ENCODE results near the gene CLCN5.

CLCN5 gene

DNA sequence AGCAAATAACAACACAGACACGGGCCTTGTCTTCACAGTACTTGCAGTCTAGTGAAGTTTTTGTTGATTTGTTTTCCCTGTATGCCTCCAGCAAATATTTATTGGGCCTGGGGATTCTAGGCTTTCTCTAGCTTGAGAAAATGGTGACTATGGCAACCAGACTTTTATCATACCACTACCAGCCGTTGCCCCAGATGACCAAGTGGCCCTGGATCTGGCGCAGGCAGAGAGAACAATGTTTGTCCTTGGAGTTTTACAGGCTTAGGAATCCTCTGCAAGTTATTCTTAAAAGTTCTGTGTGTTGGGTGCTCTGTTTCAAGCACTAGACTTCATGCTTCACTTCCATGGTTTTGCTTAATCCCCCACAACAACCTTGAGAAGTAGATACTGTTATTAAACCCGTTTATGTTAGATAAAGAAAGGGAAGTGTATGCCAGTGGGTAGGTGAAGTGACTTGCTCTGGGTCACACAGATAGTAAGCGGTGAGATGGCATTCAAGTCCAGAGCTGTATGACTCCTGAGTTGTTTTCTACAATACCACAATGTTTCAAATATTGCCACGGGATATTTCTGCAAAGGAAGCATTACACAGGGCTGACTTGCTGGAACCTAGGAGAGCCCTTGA is 183.8 kb downstream of the CLCN5 start:
- Mint-ChIP-seq H3K4me1 (ENCODE audit: low read depth) (no peaks in the 10 kb centered on the region), H3K4me3 (no peak overlapping the region), H3K27me3 (ENCODE audit: low read depth) (no peaks in the 10 kb centered on the region), H3K27ac (no peak overlapping the region), H3K36me3 (ENCODE audit: low read depth) (no peaks in the 10 kb centered on the region), H3K9me3 (no peaks in the 10 kb centered on the region)

DNA sequence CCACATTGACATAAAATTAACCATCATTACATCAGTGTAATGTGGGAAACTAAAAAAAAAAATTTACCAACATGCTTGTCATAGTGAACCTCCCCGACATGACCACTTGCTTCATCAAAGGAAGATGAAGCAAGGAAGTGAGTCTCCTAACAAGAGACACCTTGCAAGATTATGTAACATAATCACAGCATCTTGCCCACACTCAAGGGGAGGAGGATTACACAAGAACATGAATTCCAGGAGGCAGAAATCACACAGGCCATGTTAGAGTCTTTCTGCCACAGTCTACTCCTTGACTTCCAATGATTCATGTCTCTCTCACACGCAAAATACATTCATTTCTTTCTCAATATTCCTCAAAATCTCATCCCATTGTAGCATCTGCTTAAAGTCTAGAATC is 185.1 kb downstream of the CLCN5 start:
- H3K4me3 Mint-ChIP-seq: no peak overlapping the region

DNA sequence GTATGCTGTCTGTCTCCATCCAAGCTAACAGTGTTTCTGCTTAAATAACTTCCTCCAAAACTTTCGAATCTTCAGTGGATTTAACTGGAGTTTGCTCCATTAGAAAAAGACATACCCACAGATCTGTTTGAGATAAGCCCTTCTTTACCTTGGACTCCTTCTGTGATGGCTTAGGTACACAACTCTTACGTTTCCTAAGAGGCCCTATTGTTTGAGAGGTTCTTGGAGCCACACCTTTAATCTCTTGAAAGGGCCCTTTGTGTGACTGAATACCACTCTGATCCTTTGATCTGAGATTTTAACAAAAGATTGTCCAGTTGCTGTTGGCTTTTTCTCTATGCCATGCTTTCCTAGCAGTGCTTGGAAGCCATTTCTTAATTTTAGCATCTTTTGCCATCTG is 185.9 kb downstream of the CLCN5 start:
- H3K36me3 Mint-ChIP-seq (ENCODE audit: low read depth): no peaks in the 10 kb centered on the region
- no peak overlapping the region for H3K27ac Mint-ChIP-seq
- no peaks in the 10 kb centered on the region for H3K4me1 Mint-ChIP-seq (ENCODE audit: low read depth)
- no peak overlapping the region for H3K4me3 Mint-ChIP-seq
- no peaks in the 10 kb centered on the region for H3K27me3 Mint-ChIP-seq (ENCODE audit: low read depth)
- H3K9me3 Mint-ChIP-seq: no peaks in the 10 kb centered on the region

More for the DNA sequence above, 185.1 kb downstream of the CLCN5 start:
- no peak overlapping the region for H3K27ac Mint-ChIP-seq
- H3K36me3 Mint-ChIP-seq (ENCODE audit: low read depth): no peaks in the 10 kb centered on the region
- H3K27me3 Mint-ChIP-seq (ENCODE audit: low read depth): no peaks in the 10 kb centered on the region
- no peaks in the 10 kb centered on the region for H3K9me3 Mint-ChIP-seq
- H3K4me1 Mint-ChIP-seq (ENCODE audit: low read depth): no peaks in the 10 kb centered on the region

DNA sequence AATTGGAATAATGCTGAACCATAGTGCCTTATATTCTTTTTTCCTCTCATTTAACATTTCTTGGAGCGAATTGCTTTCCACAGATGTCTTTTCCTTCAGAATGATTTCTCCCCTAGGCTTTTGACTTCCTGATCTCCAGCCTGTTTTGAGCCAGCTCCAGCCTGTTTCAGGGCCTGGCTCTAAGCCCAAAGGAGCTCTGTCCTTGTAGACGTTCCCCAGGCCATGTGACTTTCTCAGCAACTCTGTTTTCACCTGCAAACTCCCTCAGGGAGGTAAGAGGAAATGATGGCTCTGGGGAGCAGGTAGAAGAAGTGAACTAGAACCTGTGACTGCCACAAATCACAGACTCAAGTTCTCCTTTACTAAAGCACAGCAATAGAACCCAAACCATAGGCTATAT is 189.3 kb downstream of the CLCN5 start:
- H3K4me3 Mint-ChIP-seq: no peak overlapping the region
- no peaks in the 10 kb centered on the region for H3K27me3 Mint-ChIP-seq (ENCODE audit: low read depth)
- no peaks in the 10 kb centered on the region for H3K9me3 Mint-ChIP-seq
- H3K4me1 Mint-ChIP-seq (ENCODE audit: low read depth): no peaks in the 10 kb centered on the region
- H3K27ac Mint-ChIP-seq: no peak overlapping the region
- no peaks in the 10 kb centered on the region for H3K36me3 Mint-ChIP-seq (ENCODE audit: low read depth)

DNA sequence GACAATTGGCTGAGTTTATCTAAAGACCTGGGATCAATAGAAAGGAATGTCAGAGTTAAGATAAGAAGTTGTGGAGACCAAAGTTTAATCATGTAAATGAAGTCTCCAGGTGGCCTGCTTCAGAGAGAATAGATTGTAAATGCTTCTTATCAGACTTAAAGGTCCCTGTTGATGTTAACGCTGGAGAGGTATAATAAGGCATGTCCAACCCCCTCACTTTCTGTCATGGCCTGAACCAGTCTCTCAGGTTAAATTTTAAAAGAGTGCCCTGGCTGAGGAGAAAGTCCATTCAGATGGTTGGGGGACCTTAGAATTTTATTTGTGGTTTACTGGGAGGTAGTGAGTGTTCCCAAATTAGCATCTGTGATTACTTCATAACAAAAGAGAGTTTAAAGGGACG is 191.7 kb downstream of the CLCN5 start:
- no peaks in the 10 kb centered on the region for H3K36me3 Mint-ChIP-seq (ENCODE audit: low read depth)
- no peak overlapping the region for H3K27ac Mint-ChIP-seq
- H3K4me3 Mint-ChIP-seq: no peak overlapping the region
- H3K4me1 Mint-ChIP-seq (ENCODE audit: low read depth): no peaks in the 10 kb centered on the region
- H3K27me3 Mint-ChIP-seq (ENCODE audit: low read depth): no peaks in the 10 kb centered on the region
- H3K9me3 Mint-ChIP-seq: no peaks in the 10 kb centered on the region

DNA sequence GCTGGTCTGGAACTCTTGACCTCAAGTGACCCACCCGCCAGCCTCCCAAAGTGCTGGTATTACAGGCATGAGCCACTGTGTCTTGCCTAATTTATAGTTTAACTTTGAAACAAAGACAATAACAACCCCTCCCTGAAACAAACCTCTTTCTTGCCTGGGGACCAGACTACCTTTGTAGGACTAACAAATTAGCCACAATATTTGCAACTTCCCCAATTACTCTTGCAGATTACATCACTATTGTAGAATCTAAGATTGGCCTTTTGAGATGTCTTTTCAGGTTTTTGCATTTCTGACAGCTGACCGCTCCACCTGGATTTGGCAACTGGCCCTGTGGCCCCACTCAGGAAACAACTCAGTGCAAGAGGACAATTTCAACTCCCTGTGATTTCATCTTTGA is 193.6 kb downstream of the CLCN5 start:
- no peak overlapping the region for H3K27ac Mint-ChIP-seq
- no peaks in the 10 kb centered on the region for H3K9me3 Mint-ChIP-seq
- no peak overlapping the region for H3K4me3 Mint-ChIP-seq
- no peaks in the 10 kb centered on the region for H3K4me1 Mint-ChIP-seq (ENCODE audit: low read depth)
- no peaks in the 10 kb centered on the region for H3K27me3 Mint-ChIP-seq (ENCODE audit: low read depth)
- H3K36me3 Mint-ChIP-seq (ENCODE audit: low read depth): no peaks in the 10 kb centered on the region

DNA sequence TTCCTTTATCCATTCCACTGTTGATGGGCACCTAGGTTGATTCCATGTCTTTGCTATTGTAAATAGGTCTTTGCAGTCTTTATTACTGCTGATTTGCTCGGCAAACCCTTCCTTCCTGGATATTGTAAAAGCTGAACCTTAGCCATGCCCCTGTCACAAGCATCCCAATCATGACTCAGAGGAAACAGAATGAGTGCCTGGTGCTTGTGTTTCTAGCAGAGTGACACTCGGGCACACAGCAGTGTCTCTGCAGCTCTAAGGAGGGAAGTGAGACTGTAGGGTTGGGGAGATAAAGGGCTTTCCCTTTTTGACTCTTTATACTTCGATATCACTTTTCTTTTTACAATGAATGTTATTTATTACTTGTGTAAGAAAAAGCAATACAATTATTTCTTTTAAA is 195.1 kb downstream of the CLCN5 start:
- H3K27ac Mint-ChIP-seq: no peak overlapping the region
- H3K4me1 Mint-ChIP-seq (ENCODE audit: low read depth): no peaks in the 10 kb centered on the region
- H3K27me3 Mint-ChIP-seq (ENCODE audit: low read depth): no peaks in the 10 kb centered on the region
- no peaks in the 10 kb centered on the region for H3K9me3 Mint-ChIP-seq
- H3K4me3 Mint-ChIP-seq: no peak overlapping the region
- H3K36me3 Mint-ChIP-seq (ENCODE audit: low read depth): no peaks in the 10 kb centered on the region

DNA sequence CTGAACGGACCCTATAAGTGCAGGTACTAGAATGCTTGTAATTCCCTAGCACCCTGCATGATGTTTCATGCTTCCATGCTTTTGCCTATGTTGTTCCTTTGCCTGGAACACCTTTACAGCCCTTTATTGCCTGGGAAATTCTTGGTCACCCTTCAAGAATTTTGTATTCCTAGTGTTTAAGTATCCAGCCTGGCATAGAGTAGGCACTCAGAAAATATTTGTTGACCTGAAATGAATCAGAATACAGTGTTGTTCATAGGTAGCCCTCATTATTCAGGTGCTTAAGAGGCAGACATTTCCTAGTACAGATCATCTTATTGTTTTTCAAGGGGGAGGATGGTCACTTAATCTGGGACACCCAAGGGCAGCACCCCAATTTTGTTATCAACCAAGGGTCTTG is 203.1 kb downstream of the CLCN5 start:
- H3K4me1 Mint-ChIP-seq (ENCODE audit: low read depth): no peaks in the 10 kb centered on the region
- H3K4me3 Mint-ChIP-seq: no peak overlapping the region
- no peak overlapping the region for H3K27ac Mint-ChIP-seq
- H3K27me3 Mint-ChIP-seq (ENCODE audit: low read depth): no peaks in the 10 kb centered on the region
- no peaks in the 10 kb centered on the region for H3K36me3 Mint-ChIP-seq (ENCODE audit: low read depth)
- no peaks in the 10 kb centered on the region for H3K9me3 Mint-ChIP-seq

DNA sequence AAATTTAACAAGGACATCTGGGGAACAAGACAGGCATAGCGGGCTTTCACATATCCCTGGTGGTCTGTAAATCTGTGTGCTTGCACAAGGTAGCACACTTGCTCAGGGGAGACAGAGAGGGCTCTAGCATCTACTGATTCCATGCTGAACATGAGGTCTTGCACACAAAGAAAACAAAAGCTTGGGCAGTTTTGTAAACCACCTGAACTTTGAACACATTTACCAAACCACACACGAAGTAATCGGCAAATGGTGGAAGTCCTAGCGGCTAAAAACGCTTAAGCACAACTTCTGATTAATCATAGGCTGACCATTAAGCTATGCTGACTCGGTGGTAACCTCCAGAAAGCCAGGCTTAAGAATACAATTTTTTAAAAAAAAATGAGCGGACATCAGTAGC is 225.6 kb downstream of the CLCN5 start:
- Mint-ChIP-seq H3K36me3 (ENCODE audit: low read depth) (no peaks in the 10 kb centered on the region), H3K27me3 (ENCODE audit: low read depth) (no peaks in the 10 kb centered on the region), H3K4me1 (ENCODE audit: low read depth) (no peaks in the 10 kb centered on the region), H3K4me3 (no peak overlapping the region), H3K27ac (no peak overlapping the region), H3K9me3 (no peaks in the 10 kb centered on the region)
